IMR-90 (cell line): ENCODE data around the gene SERPINB5. TPM values are rescaled to one million over a fixed set of nuclear protein-coding genes. Genes with fewer than 3 reads are reported as not detected.

Experiments used
- ATAC-seq: fragments of 200-7000 bp; cut with Tn5 transposase; 2 replicates; pipeline ENCODE4 v1.9.1; 2020; ENCODE audit warnings: low read depth, mild to moderate bottlenecking, moderate library complexity
- BruUV-seq: library from RNA; stranded (reverse); fragments of 400-500 nt; replicated peaks from 2 replicates; lab custom pipeline; 2021; lab: Mats Ljungman, UMichigan
- CTCF ChIA-PET: fragments of 300-600 bp; formaldehyde crosslinking; extraction: SDS; loops from one replicate; lab custom pipeline; 2021; ENCODE audit warnings: antibody characterized with exemption; lab: Yijun Ruan, JAX
- POLR2A ChIA-PET: fragments of 300-600 bp; sonication (Branson Sonifier 250); formaldehyde crosslinking; loops from one replicate; lab custom pipeline; 2022; ENCODE audit warnings: antibody characterized with exemption; ENCODE audit not compliant: unreplicated experiment; lab: Charles Lee
- DNase-seq: peaks from one replicate; pipeline ENCODE4 v3.0.0; 2013
- H2AFZ ChIP-seq: replicated peaks from 2 replicates; pipeline ENCODE3; 2013; ENCODE audit warnings: low read length, mild to moderate bottlenecking; ENCODE audit not compliant: poor library complexity
- H2AK5ac ChIP-seq: 2 replicates; pipeline ENCODE4 v1.6.1; 2013; ENCODE audit warnings: low read depth, low read length, inconsistent platforms
- H2AK9ac ChIP-seq: replicated peaks from 2 replicates; pipeline ENCODE3; 2013; ENCODE audit warnings: mild to moderate bottlenecking, low read depth, low read length, moderate library complexity; ENCODE audit not compliant: poor library complexity
- H2BK120ac ChIP-seq: 2 replicates; pipeline ENCODE4 v1.6.1; 2013; ENCODE audit warnings: low read depth, low read length, inconsistent platforms
- H2BK15ac ChIP-seq: 3 replicates; pipeline ENCODE4 v1.6.1; 2013; ENCODE audit warnings: low read depth, low read length, inconsistent platforms
- H2BK20ac ChIP-seq: 2 replicates; pipeline ENCODE4 v1.6.1; 2013; ENCODE audit warnings: low read depth, mild to moderate bottlenecking, inconsistent platforms, low read length, moderate library complexity
- H2BK5ac ChIP-seq: 2 replicates; pipeline ENCODE4 v1.6.1; 2013; ENCODE audit warnings: mild to moderate bottlenecking, low read depth, low read length, inconsistent platforms; ENCODE audit not compliant: poor library complexity, severe bottlenecking
- H3K14ac ChIP-seq: replicated peaks from 2 replicates; pipeline ENCODE4 v1.6.1; 2013; ENCODE audit warnings: low read depth, low read length, inconsistent platforms
- H3K18ac ChIP-seq: 2 replicates; pipeline ENCODE4 v1.6.1; 2013; ENCODE audit warnings: low read depth, low read length, control low read depth
- H3K23ac ChIP-seq: 2 replicates; pipeline ENCODE4 v1.6.1; 2013; ENCODE audit warnings: low read depth, low read length, inconsistent platforms
- H3K27ac ChIP-seq: 2 replicates; pipeline ENCODE4 v1.5.1; 2013; ENCODE audit warnings: mild to moderate bottlenecking, control low read depth, low read length; ENCODE audit not compliant: insufficient read depth
- H3K27me3 ChIP-seq: 2 replicates; pipeline ENCODE4 v1.6.1; 2013; ENCODE audit warnings: low read length; ENCODE audit not compliant: control insufficient read depth, insufficient read depth
- H3K36me3 ChIP-seq: 2 replicates; pipeline ENCODE4 v1.6.1; 2013; ENCODE audit warnings: low read length, mixed read lengths; ENCODE audit not compliant: control insufficient read depth, insufficient read depth
- H3K4ac ChIP-seq: 2 replicates; pipeline ENCODE4 v1.6.1; 2013; ENCODE audit warnings: low read depth, low read length, inconsistent platforms
- H3K4me1 ChIP-seq: 2 replicates; pipeline ENCODE4 v1.6.1; 2013; ENCODE audit warnings: low read length, mixed read lengths; ENCODE audit not compliant: control insufficient read depth, insufficient read depth
- H3K4me2 ChIP-seq: 2 replicates; pipeline ENCODE4 v1.6.1; 2013; ENCODE audit warnings: low read depth, mild to moderate bottlenecking, control low read depth, low read length, moderate library complexity
- H3K4me3 ChIP-seq: 2 replicates; pipeline ENCODE4 v1.5.1; 2013; ENCODE audit warnings: low read depth, mild to moderate bottlenecking, control low read depth, low read length, moderate library complexity; ENCODE audit not compliant: insufficient read depth
- H3K56ac ChIP-seq: 2 replicates; pipeline ENCODE4 v1.6.1; 2013; ENCODE audit warnings: low read length, inconsistent platforms; ENCODE audit not compliant: insufficient read depth; ENCODE audit errors: extremely low read depth
- H3K79me1 ChIP-seq, 2 experiments: 2 replicates each; pipeline ENCODE4 v1.6.1; 2013; ENCODE audit warnings: low read length in 2 of 2, inconsistent platforms in 1 of 2, low read depth in 1 of 2
- H3K9ac ChIP-seq: 2 replicates; pipeline ENCODE4 v1.6.1; 2013; ENCODE audit warnings: low read depth, low read length, control low read depth
- H3K9me1 ChIP-seq: 2 replicates; pipeline ENCODE4 v1.6.1; 2013; ENCODE audit warnings: low read length, inconsistent platforms; ENCODE audit not compliant: insufficient read depth
- H3K9me3 ChIP-seq: 2 replicates; pipeline ENCODE4 v1.6.1; 2013; ENCODE audit warnings: low read length; ENCODE audit not compliant: control insufficient read depth, insufficient read depth
- H4K20me1 ChIP-seq: 2 replicates; pipeline ENCODE4 v1.6.1; 2013; ENCODE audit warnings: low read length, inconsistent platforms; ENCODE audit not compliant: insufficient read depth
- H4K5ac ChIP-seq: 2 replicates; pipeline ENCODE4 v1.6.1; 2013; ENCODE audit warnings: mild to moderate bottlenecking, low read depth, low read length, control low read depth
- H4K8ac ChIP-seq, 2 experiments: 2 replicates each; pipeline ENCODE4 v1.6.1; 2013; ENCODE audit warnings: low read depth in 2 of 2, low read length in 2 of 2, control low read depth in 1 of 2, inconsistent platforms in 1 of 2
- H4K91ac ChIP-seq: 2 replicates; pipeline ENCODE4 v1.6.1; 2013; ENCODE audit warnings: low read depth, low read length, inconsistent platforms; ENCODE audit not compliant: insufficient read depth
- BHLHE40 ChIP-seq: fragments of 150-350 bp; IDR thresholded peaks from 2 replicates; pipeline ENCODE4 v1.6.1; 2016; ENCODE audit warnings: mild to moderate bottlenecking, low read depth, low read length
- CEBPB ChIP-seq: IDR thresholded peaks from 2 replicates; pipeline ENCODE4 v1.6.1; 2012; ENCODE audit warnings: low read depth, low read length, improper control_type of control experiment
- CHD1 ChIP-seq: IDR thresholded peaks from 2 replicates; pipeline ENCODE4 v1.6.1; 2012; ENCODE audit warnings: low read depth, low read length, improper control_type of control experiment
- FOS ChIP-seq: fragments of 150-350 bp; IDR thresholded peaks from 2 replicates; pipeline ENCODE4 v1.6.1; 2016; ENCODE audit warnings: low read depth, low read length
- MAFK ChIP-seq: IDR thresholded peaks from 2 replicates; pipeline ENCODE4 v1.6.1; 2012; ENCODE audit warnings: low read depth, low read length, improper control_type of control experiment
- MAZ ChIP-seq: IDR thresholded peaks from 2 replicates; pipeline ENCODE4 v1.6.1; 2012; ENCODE audit warnings: low read depth, mild to moderate bottlenecking, low read length, improper control_type of control experiment, moderate library complexity, borderline replicate concordance
- MXI1 ChIP-seq: IDR thresholded peaks from 2 replicates; pipeline ENCODE4 v1.6.1; 2012; ENCODE audit warnings: low read depth, mild to moderate bottlenecking, low read length, moderate library complexity, borderline replicate concordance
- NFE2L2 ChIP-seq: fragments of 150-350 bp; IDR thresholded peaks from 2 replicates; pipeline ENCODE4 v1.6.1; 2016; ENCODE audit warnings: low read depth, mild to moderate bottlenecking, low read length
- POLR2A ChIP-seq: IDR thresholded peaks from 2 replicates; pipeline ENCODE4 v1.6.1; 2012; ENCODE audit warnings: mild to moderate bottlenecking, low read depth, low read length
- RAD21 ChIP-seq: IDR thresholded peaks from 2 replicates; pipeline ENCODE4 v1.6.1; 2012; ENCODE audit warnings: low read length, improper control_type of control experiment
- RCOR1 ChIP-seq: IDR thresholded peaks from 2 replicates; pipeline ENCODE4 v1.6.1; 2012; ENCODE audit warnings: mild to moderate bottlenecking, low read length, improper control_type of control experiment; ENCODE audit not compliant: insufficient replicate concordance
- RFX5 ChIP-seq: IDR thresholded peaks from 2 replicates; pipeline ENCODE4 v1.8.0; 2012; ENCODE audit warnings: low read depth, mild to moderate bottlenecking, low read length, moderate library complexity
- SMC3 ChIP-seq: fragments of 150-350 bp; IDR thresholded peaks from 2 replicates; pipeline ENCODE4 v1.6.1; 2016; ENCODE audit warnings: low read depth, mild to moderate bottlenecking, antibody characterized with exemption, low read length, moderate library complexity
- WGBS, 2 experiments: methylation state at CpG; one replicate each; pipeline versions ENCODE4 v1.1.5 to v1.1.7; 2013; ENCODE audit warnings: missing lambda C conversion rate in 2 of 2; ENCODE audit not compliant: insufficient read length in 1 of 2; ENCODE audit errors: extremely low coverage in 2 of 2; 5-methylcytosine and 5-hydroxymethylcytosine counted together
- dilution Hi-C: fragments of 300-500 bp; cut with HindIII; formaldehyde crosslinking; loops from one replicate; pipeline ENCODE4 v1.14.3; 2018; ENCODE audit warnings: low sequenced_read_pairs; ENCODE audit not compliant: unreplicated experiment
- in situ Hi-C: fragments of 300-500 bp; cut with MboI; formaldehyde crosslinking; loops from 3 replicates; pipeline ENCODE4 v1.14.3; 2019; ENCODE audit warnings: low sequenced_read_pairs, inconsistent platforms, mixed read lengths
- intact Hi-C: fragments of 100-400 bp; cut with micrococcal nuclease; formaldehyde crosslinking; loops from 2 replicates; pipeline ENCODE4 v1.10.0; 2022
- polyA plus RNA-seq, 3 experiments: library from polyadenylated mRNA; depleted of rRNA; stranded (reverse); fragments of >200 nt; gene quantifications; 2 replicates each; pipeline ENCODE4 v1.2.3, GENCODE V29; 2012; ENCODE audit warnings: low replicate concordance in 1 of 3
- total RNA-seq: library from RNA; depleted of rRNA; stranded (reverse); fragments of >200 nt; gene quantifications from 2 replicates; pipeline ENCODE4 v1.2.3, GENCODE V29; 2012
- TF ChIP-seq, protein P1 (sequence below): fragments of 150-350 bp; IDR thresholded peaks from 2 replicates; pipeline ENCODE4 v1.6.1; 2016; ENCODE audit warnings: low read depth, mild to moderate bottlenecking, low read length, moderate library complexity, borderline replicate concordance
- TF ChIP-seq, protein P2 (sequence below): conservative IDR thresholded peaks from 2 replicates; pipeline ENCODE4 v1.5.1; 2012; ENCODE audit warnings: mild to moderate bottlenecking, low read depth, low read length, improper control_type of control experiment
- TF ChIP-seq, protein P3 (sequence below): fragments of 150-350 bp; IDR thresholded peaks from 2 replicates; pipeline ENCODE4 v1.6.1; 2017; ENCODE audit warnings: mild to moderate bottlenecking, antibody characterized with exemption, low read length, low read depth

Gene SERPINB5
- total and polyA plus RNA-seq, 2 of the 4 experiments (the other 2 are of a cell fraction), result not detected

DNA sequence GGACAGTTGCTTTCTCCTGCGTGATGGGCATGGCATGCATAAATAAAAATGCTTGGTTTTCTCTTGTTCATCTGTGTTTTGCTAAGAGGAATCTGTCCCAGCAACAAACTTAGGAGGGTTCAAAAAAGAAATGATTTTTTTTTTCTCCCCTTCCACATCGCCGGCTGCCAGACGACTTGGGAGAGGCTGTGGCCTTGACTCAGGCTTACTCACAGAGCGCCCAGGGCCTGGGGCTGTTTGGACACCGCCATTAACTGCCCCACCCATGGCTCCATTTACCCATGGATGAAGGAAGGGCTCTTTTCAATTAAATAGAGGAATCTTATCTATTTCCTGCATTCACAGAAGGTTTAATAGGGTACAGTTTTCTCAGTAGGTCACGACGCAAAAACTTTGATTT, 22.3 kb upstream of the SERPINB5 start:
- POLR2A ChIA-PET, result no interaction called here

More for the DNA sequence above, 22.3 kb upstream of the SERPINB5 start:
- Histone ChIP-seq H3K23ac (no peak overlapping the region), H2BK20ac (no peak overlapping the region), H4K91ac (no peak overlapping the region), H4K20me1 (no peaks in the 10 kb centered on the region), H4K5ac (no peak overlapping the region), H4K8ac (no peak overlapping the region), H2BK120ac (no peak overlapping the region), H3K4me1 (no peaks in the 10 kb centered on the region), H3K18ac (no peak overlapping the region), H3K9ac (no peak overlapping the region), H3K79me1 (no peaks in the 10 kb centered on the region), H2AFZ (no peak overlapping the region), H3K4me2 (no peak overlapping the region), H3K9me1 (no peaks in the 10 kb centered on the region; the same call in 1 of the 2 replicates), H3K27me3 (no peaks in the 10 kb centered on the region), H3K9me3 (no peaks in the 10 kb centered on the region), H2AK5ac (no peak overlapping the region), H3K56ac (no peak overlapping the region), H3K14ac (no peak overlapping the region), H3K36me3 (no peaks in the 10 kb centered on the region), H2AK9ac (no peak overlapping the region), H3K27ac (no peak overlapping the region), H3K4me3 (no peak overlapping the region), H2BK15ac (no peak overlapping the region), H3K4ac (no peak overlapping the region), H2BK5ac (no peak overlapping the region)
- TF ChIP-seq CEBPB (no peak), RFX5 (no peak), MAZ (no peak), MAFK (no peak), CHD1 (no peak), BHLHE40 (no peak), SMC3 (no peak), FOS (no peak), POLR2A (no peak), MXI1 (no peak), NFE2L2 (no peak), RCOR1 (no peak), RAD21 (no peak)
- TF ChIP-seq, protein P1, sequence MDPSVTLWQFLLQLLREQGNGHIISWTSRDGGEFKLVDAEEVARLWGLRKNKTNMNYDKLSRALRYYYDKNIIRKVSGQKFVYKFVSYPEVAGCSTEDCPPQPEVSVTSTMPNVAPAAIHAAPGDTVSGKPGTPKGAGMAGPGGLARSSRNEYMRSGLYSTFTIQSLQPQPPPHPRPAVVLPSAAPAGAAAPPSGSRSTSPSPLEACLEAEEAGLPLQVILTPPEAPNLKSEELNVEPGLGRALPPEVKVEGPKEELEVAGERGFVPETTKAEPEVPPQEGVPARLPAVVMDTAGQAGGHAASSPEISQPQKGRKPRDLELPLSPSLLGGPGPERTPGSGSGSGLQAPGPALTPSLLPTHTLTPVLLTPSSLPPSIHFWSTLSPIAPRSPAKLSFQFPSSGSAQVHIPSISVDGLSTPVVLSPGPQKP, result no peak
- TF ChIP-seq, protein P2, sequence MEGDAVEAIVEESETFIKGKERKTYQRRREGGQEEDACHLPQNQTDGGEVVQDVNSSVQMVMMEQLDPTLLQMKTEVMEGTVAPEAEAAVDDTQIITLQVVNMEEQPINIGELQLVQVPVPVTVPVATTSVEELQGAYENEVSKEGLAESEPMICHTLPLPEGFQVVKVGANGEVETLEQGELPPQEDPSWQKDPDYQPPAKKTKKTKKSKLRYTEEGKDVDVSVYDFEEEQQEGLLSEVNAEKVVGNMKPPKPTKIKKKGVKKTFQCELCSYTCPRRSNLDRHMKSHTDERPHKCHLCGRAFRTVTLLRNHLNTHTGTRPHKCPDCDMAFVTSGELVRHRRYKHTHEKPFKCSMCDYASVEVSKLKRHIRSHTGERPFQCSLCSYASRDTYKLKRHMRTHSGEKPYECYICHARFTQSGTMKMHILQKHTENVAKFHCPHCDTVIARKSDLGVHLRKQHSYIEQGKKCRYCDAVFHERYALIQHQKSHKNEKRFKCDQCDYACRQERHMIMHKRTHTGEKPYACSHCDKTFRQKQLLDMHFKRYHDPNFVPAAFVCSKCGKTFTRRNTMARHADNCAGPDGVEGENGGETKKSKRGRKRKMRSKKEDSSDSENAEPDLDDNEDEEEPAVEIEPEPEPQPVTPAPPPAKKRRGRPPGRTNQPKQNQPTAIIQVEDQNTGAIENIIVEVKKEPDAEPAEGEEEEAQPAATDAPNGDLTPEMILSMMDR, result no peak
- TF ChIP-seq, protein P3, sequence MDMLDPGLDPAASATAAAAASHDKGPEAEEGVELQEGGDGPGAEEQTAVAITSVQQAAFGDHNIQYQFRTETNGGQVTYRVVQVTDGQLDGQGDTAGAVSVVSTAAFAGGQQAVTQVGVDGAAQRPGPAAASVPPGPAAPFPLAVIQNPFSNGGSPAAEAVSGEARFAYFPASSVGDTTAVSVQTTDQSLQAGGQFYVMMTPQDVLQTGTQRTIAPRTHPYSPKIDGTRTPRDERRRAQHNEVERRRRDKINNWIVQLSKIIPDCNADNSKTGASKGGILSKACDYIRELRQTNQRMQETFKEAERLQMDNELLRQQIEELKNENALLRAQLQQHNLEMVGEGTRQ, result no peak
- no TSS peak for BruUV-seq
- no peak for ATAC-seq
- no peak for DNase-seq
- WGBS, 2 experiments, result no CpG with 5 or more reads among the region's 8 CpGs
- intact Hi-C loops (no loop called here), dilution Hi-C loops (no loop called here), in situ Hi-C loops (no loop called here)
- CTCF ChIA-PET, result interaction anchor here (1.7 kb wide), 1 partner anchor 10 kb away, joined by 4 read pairs; no protein-coding TSS in a partner anchor
